Tibial nerve (tissue), 4 donors: ENCODE results near the gene EPHB4.
"Not testable (repeated sequence)": the region's sequence is repeated elsewhere in the genome, so short reads cannot be mapped to it uniquely, and the experiment has no call there.

Experiments used
- CTCF ChIP-seq, 5 experiments: fragments of 200-600 bp in 3 of 5; fragments of 450-650 bp in 2 of 5; sonication (generic) in 3 of 5; IDR thresholded peaks; one replicate each; pipeline ENCODE4 v1.5.1; 2016 to 2019; ENCODE audit warnings: antibody characterized with exemption in 5 of 5, mild to moderate bottlenecking in 3 of 5, moderate library complexity in 2 of 5
- EP300 ChIP-seq, 2 donors: sonication (generic); formaldehyde crosslinking; IDR thresholded peaks; one replicate each; pipeline ENCODE4 v1.6.1; 2017; ENCODE audit warnings: antibody characterized with exemption in 2 of 2, mild to moderate bottlenecking in 1 of 2
- POLR2A ChIP-seq, 2 donors: fragments of 450-650 bp; IDR thresholded peaks; one replicate each; pipeline ENCODE4 v1.6.1; 2017; ENCODE audit warnings: antibody characterized with exemption in 2 of 2, mild to moderate bottlenecking in 2 of 2, moderate library complexity in 2 of 2

GRCh38 chr7:100816515-100816914 lies 10.8 kb downstream of the EPHB4 start:
- TF ChIP-seq CTCF, EP300, POLR2A (IDR thresholded peaks at IDR 0.05): not testable (repeated sequence)
